ENCODE results near the gene TAF5L.

DNA sequence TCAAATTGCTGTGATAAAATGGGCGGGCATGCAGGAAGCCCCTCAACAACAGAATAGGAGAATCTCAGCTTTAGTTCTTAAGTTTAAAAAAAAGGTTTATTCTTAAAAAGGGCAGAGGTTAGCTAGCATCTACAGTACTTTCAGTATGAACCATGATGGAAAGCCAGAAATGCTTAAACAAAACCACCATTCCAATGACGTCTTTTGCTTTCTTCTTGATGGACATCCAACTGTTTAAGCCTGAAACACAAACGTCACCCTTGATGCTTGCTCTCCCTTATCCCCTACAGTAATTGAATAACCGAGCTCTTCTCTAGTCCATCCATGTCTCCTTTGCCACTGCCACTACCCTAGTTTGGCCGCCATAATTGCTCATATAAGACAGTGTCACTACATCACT lies 25.7 kb downstream of the TAF5L start:
- TF ChIP-seq, protein P1, sequence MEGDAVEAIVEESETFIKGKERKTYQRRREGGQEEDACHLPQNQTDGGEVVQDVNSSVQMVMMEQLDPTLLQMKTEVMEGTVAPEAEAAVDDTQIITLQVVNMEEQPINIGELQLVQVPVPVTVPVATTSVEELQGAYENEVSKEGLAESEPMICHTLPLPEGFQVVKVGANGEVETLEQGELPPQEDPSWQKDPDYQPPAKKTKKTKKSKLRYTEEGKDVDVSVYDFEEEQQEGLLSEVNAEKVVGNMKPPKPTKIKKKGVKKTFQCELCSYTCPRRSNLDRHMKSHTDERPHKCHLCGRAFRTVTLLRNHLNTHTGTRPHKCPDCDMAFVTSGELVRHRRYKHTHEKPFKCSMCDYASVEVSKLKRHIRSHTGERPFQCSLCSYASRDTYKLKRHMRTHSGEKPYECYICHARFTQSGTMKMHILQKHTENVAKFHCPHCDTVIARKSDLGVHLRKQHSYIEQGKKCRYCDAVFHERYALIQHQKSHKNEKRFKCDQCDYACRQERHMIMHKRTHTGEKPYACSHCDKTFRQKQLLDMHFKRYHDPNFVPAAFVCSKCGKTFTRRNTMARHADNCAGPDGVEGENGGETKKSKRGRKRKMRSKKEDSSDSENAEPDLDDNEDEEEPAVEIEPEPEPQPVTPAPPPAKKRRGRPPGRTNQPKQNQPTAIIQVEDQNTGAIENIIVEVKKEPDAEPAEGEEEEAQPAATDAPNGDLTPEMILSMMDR (IDR thresholded peaks at IDR 0.05; ENCODE audit: poor library complexity) = no peak
- TF ChIP-seq EZH2 (IDR thresholded peaks at IDR 0.05; ENCODE audit: borderline replicate concordance) = no peak

Data from hepatocyte (in vitro differentiated cells).